ENCODE data around the gene MCFD2.

GRCh38 chr2:46925474-46926351 is 10.1 kb upstream of the MCFD2 start:
- TF ChIP-seq CTCF (IDR thresholded peaks at IDR 0.05; ENCODE audit: low read depth, low read length) (no peak), POLR2A (IDR thresholded peaks at IDR 0.05; ENCODE audit: extremely low read depth, insufficient read length) (no peak)

All from NB4 (cell line).